Cardiac septum (tissue), 1 donor: ENCODE data around the gene CCT4. TPM values are rescaled to one million over a fixed set of nuclear protein-coding genes. Genes with fewer than 3 reads are reported as not detected.
"Not testable (repeated sequence)": the region's sequence is repeated elsewhere in the genome, so short reads cannot be mapped to it uniquely, and the experiment has no call there.

Source experiments
- DNase-seq: peaks from one replicate; pipeline ENCODE4 v3.0.0-alpha.2; 2020; ENCODE audit warnings: low spot score
- intact Hi-C: fragments of 100-400 bp; cut with DNase I; formaldehyde crosslinking; loops from one replicate; pipeline ENCODE4 v1.14.0; 2022
- total RNA-seq: library from RNA; stranded (reverse); fragmentation: NEBNext Ultra II Directional; extraction: Animal tissue kit (Norgen Biotek cat#: 25700); gene quantifications from one replicate; pipeline ENCODE4 v1.2.1, GENCODE V29; 2021
- donor health status: DM: no; HTN: no; CAD: no.

CCT4 gene
- total RNA-seq, 1 donor from 2014 or later: 91.8 TPM

- intact Hi-C loops: loop anchor here (5.0 kb wide), 1 partner anchor 350 kb away; the partner anchor contains the start of gene XPO1
- no peak for DNase-seq
Observed at GRCh38 chr2:61887717-61888266, 664 bp downstream of the CCT4 start.

- intact Hi-C loops: loop anchor here (5.0 kb wide), 1 partner anchor 349 kb away; the partner anchor contains the start of gene XPO1
- DNase-seq: no peak
Observed at GRCh38 chr2:61885896-61886603, 2.4 kb downstream of the CCT4 start.

GRCh38 chr2:61882850-61883249 is 5.6 kb downstream of the CCT4 start:
- intact Hi-C loops: no loop called here
- no peak for DNase-seq

- DNase-seq, intact Hi-C loops: not testable (repeated sequence)
Observed at GRCh38 chr2:61879351-61879750, 9.1 kb downstream of the CCT4 start.

- intact Hi-C loops: no loop called here
- DNase-seq: no peak
Observed at GRCh38 chr2:61878761-61879160, 9.7 kb downstream of the CCT4 start.

- intact Hi-C loops: no loop called here
- no peak for DNase-seq
Observed at GRCh38 chr2:61877571-61878245, 10.7 kb downstream of the CCT4 start.

- no peak for DNase-seq
- intact Hi-C loops: no loop called here
Observed at GRCh38 chr2:61876400-61876799, 12.1 kb downstream of the CCT4 start.

- intact Hi-C loops, DNase-seq: not testable (repeated sequence)
Observed at GRCh38 chr2:61866482-61867089, 21.9 kb downstream of the CCT4 start.

- intact Hi-C loops: no loop called here
- DNase-seq: no peak
Observed at GRCh38 chr2:61862085-61862484, 26.4 kb downstream of the CCT4 start.

- DNase-seq: no peak
- intact Hi-C loops: no loop called here
Observed at GRCh38 chr2:61857224-61857623, 31.2 kb downstream of the CCT4 start.

GRCh38 chr2:61855318-61855613 is 33.2 kb downstream of the CCT4 start:
- intact Hi-C loops: loop anchor here (2.0 kb wide), 1 partner anchor 50 kb away; the partner anchor contains the start of gene COMMD1
- no peak for DNase-seq

GRCh38 chr2:61854564-61855317 is 33.7 kb downstream of the CCT4 start:
- intact Hi-C loops: loop anchor here (2.0 to 5.0 kb wide), 2 partner anchors 50 to 317 kb away; partner anchors contain the start of genes COMMD1 and XPO1
- peak; percentile 90 for DNase-seq

GRCh38 chr2:61853847-61854563 is 34.5 kb downstream of the CCT4 start, which contains the start of gene FAM161A:
FAM161A (minus strand) TSS chr2:61854060; CDS start chr2:61854041, 19 bp downstream.
- intact Hi-C loops: loop anchor here (2.0 to 5.0 kb wide), 2 partner anchors 51 to 317 kb away; partner anchors contain the start of genes COMMD1 and XPO1

GRCh38 chr2:61853086-61853846 is 35.2 kb downstream of the CCT4 start:
- intact Hi-C loops: loop anchor here (5.0 kb wide), 1 partner anchor 316 kb away; the partner anchor contains the start of gene XPO1
- no peak for DNase-seq

More at GRCh38 chr2:61853847-61854563, 34.5 kb downstream of the CCT4 start, which contains the start of gene FAM161A:
- peak; percentile 93 for DNase-seq

GRCh38 chr2:61851270-61851669 is 37.2 kb downstream of the CCT4 start:
- DNase-seq: not testable (repeated sequence)
- intact Hi-C loops: loop anchor here (5.0 kb wide), 1 partner anchor 314 kb away; the partner anchor contains the start of gene XPO1

GRCh38 chr2:61845320-61845719 is 43.1 kb downstream of the CCT4 start:
- intact Hi-C loops: no loop called here
- no peak for DNase-seq

- no peak for DNase-seq
- intact Hi-C loops: no loop called here
Observed at GRCh38 chr2:61841286-61841685, 47.2 kb downstream of the CCT4 start.

- intact Hi-C loops: no loop called here
- DNase-seq: no peak
Observed at GRCh38 chr2:61834893-61835292, 53.6 kb downstream of the CCT4 start.
